Neural crest cell (in vitro differentiated cells): Measurements from ENCODE around the gene EIF3A. TPM values are rescaled to one million over a fixed set of nuclear protein-coding genes. Genes with fewer than 3 reads are reported as not detected.
A peak's percentile ranks its signal among the peaks of the same experiment; 100 is the strongest.

ENCODE experiments used
- DNase-seq: peaks from one replicate; pipeline ENCODE4 v3.0.0; 2021; ENCODE audit warnings: low read depth, mixed read lengths, low spot score
- H3K27ac Mint-ChIP-seq: one replicate; pipeline ENCODE4 v1.8.0; 2021; ENCODE audit warnings: mild to moderate bottlenecking, mixed read lengths; ENCODE audit not compliant: unreplicated experiment
- H3K27me3 Mint-ChIP-seq: 2 replicates; pipeline ENCODE4 v1.8.0; 2021; ENCODE audit warnings: low read depth, mild to moderate bottlenecking, mixed read lengths
- H3K36me3 Mint-ChIP-seq: 2 replicates; pipeline ENCODE4 v1.8.0; 2021; ENCODE audit warnings: low read depth, mild to moderate bottlenecking, mixed read lengths
- H3K4me1 Mint-ChIP-seq: 2 replicates; pipeline ENCODE4 v1.8.0; 2021; ENCODE audit warnings: mixed read lengths
- H3K4me3 Mint-ChIP-seq: one replicate; pipeline ENCODE4 v1.8.0; 2021; ENCODE audit warnings: mild to moderate bottlenecking, mixed read lengths
- H3K9me3 Mint-ChIP-seq: 2 replicates; pipeline ENCODE4 v1.8.0; 2021; ENCODE audit warnings: mixed read lengths
- CTCF ChIP-seq: fragments of 200-600 bp; sonication (generic); conservative IDR thresholded peaks from 2 replicates; pipeline ENCODE4 v1.5.0; 2021; ENCODE audit warnings: antibody characterized with exemption, mild to moderate bottlenecking
- total RNA-seq: library from RNA; stranded (reverse); gene quantifications from 2 replicates; pipeline ENCODE4 v1.2.1, GENCODE V29; 2021

Gene EIF3A
- total RNA-seq, 1 donor from 2014 or later, result 163 TPM

- H3K27me3 Mint-ChIP-seq, result no peaks in the 10 kb centered on the region
- H3K27ac Mint-ChIP-seq, result no peak overlapping the region
- no peak overlapping the region for H3K4me3 Mint-ChIP-seq
- no peak for DNase-seq
- H3K4me1 Mint-ChIP-seq, result peaks cover 4% of the 10 kb centered on the region
- TF ChIP-seq CTCF, result no peak
- no peaks in the 10 kb centered on the region for H3K9me3 Mint-ChIP-seq
- no peaks in the 10 kb centered on the region for H3K36me3 Mint-ChIP-seq
Observed at GRCh38 chr10:119095640-119096039, 15.0 kb upstream of the EIF3A start.

- DNase-seq, result no peak
- Mint-ChIP-seq H3K27ac (no peak overlapping the region), H3K36me3 (no peaks in the 10 kb centered on the region), H3K4me3 (no peak overlapping the region), H3K9me3 (no peaks in the 10 kb centered on the region), H3K4me1 (peaks cover 4% of the 10 kb centered on the region), H3K27me3 (no peaks in the 10 kb centered on the region)
- no peak for TF ChIP-seq CTCF
Observed at GRCh38 chr10:119090968-119091367, 10.4 kb upstream of the EIF3A start.

GRCh38 chr10:119090026-119090795, 9.6 kb upstream of the EIF3A start:
- no peak for DNase-seq
- no peak overlapping the region for H3K27ac Mint-ChIP-seq
- no peak overlapping the region for H3K4me3 Mint-ChIP-seq
- H3K4me1 Mint-ChIP-seq, result peaks cover 8% of the 10 kb centered on the region
- no peak for TF ChIP-seq CTCF
- no peaks in the 10 kb centered on the region for H3K27me3 Mint-ChIP-seq
- H3K9me3 Mint-ChIP-seq, result no peaks in the 10 kb centered on the region
- H3K36me3 Mint-ChIP-seq, result no peaks in the 10 kb centered on the region

GRCh38 chr10:119087271-119087882, 6.8 kb upstream of the EIF3A start:
- H3K27ac Mint-ChIP-seq, result no peak overlapping the region
- H3K4me3 Mint-ChIP-seq, result peak overlapping the region; percentile 36
- no peak for TF ChIP-seq CTCF
- H3K9me3 Mint-ChIP-seq, result no peaks in the 10 kb centered on the region
- DNase-seq, result no peak
- no peaks in the 10 kb centered on the region for H3K27me3 Mint-ChIP-seq
- H3K4me1 Mint-ChIP-seq, result peaks cover 16% of the 10 kb centered on the region
- no peaks in the 10 kb centered on the region for H3K36me3 Mint-ChIP-seq

- Mint-ChIP-seq H3K36me3 (peaks cover under 1% of the 10 kb centered on the region), H3K9me3 (no peaks in the 10 kb centered on the region), H3K27ac (no peak overlapping the region), H3K27me3 (no peaks in the 10 kb centered on the region), H3K4me3 (no peak overlapping the region), H3K4me1 (peaks cover 22% of the 10 kb centered on the region)
- no peak for DNase-seq
- TF ChIP-seq CTCF, result no peak
Observed at GRCh38 chr10:119084896-119085295, 4.3 kb upstream of the EIF3A start.
